Small intestine (tissue), 7 donors: ENCODE measurements around the gene FAM110A. TPM values are rescaled to one million over a fixed set of nuclear protein-coding genes. Genes with fewer than 3 reads are reported as not detected.
"Not testable (repeated sequence)": the region's sequence is repeated elsewhere in the genome, so short reads cannot be mapped to it uniquely, and the experiment has no call there.

ENCODE experiments used
- DNase-seq, 2 donors: peaks; one replicate each; pipeline versions ENCODE4 v3.0.0 to v3.0.0-alpha.2; 2013
- FAIRE-seq: peaks from 2 replicates; lab custom pipeline; 2012; peaks lifted over from hg19 to GRCh38; lab: Jason Lieb, UNC
- H3K27ac ChIP-seq, 3 donors: one replicate each; pipeline ENCODE4 v1.5.1; 2013; ENCODE audit warnings: low read length in 2 of 3, mild to moderate bottlenecking in 2 of 3, control low read depth in 1 of 3, inconsistent platforms in 1 of 3, low read depth in 1 of 3, moderate library complexity in 1 of 3
- H3K27me3 ChIP-seq, 3 donors: one replicate each; pipeline ENCODE4 v1.6.1; 2013; ENCODE audit warnings: low read length in 3 of 3, inconsistent platforms in 1 of 3; ENCODE audit not compliant: control insufficient read depth in 3 of 3, insufficient read depth in 3 of 3
- H3K36me3 ChIP-seq, 3 donors: one replicate each; pipeline ENCODE4 v1.6.1; 2013; ENCODE audit warnings: low read length in 3 of 3, inconsistent platforms in 1 of 3, low read depth in 1 of 3, mild to moderate bottlenecking in 1 of 3, moderate library complexity in 1 of 3; ENCODE audit not compliant: control insufficient read depth in 3 of 3, insufficient read depth in 2 of 3
- H3K4me1 ChIP-seq, 3 donors: one replicate each; pipeline ENCODE4 v1.6.1; 2013; ENCODE audit warnings: low read length in 2 of 3, inconsistent platforms in 1 of 3, low read depth in 1 of 3, mild to moderate bottlenecking in 1 of 3, moderate library complexity in 1 of 3; ENCODE audit not compliant: control insufficient read depth in 3 of 3, insufficient read depth in 2 of 3
- H3K4me3 ChIP-seq, 3 donors: one replicate each; pipeline ENCODE4 v1.5.1; 2013; ENCODE audit warnings: low read length in 3 of 3, control low read depth in 1 of 3, inconsistent platforms in 1 of 3, low read depth in 1 of 3, mild to moderate bottlenecking in 1 of 3, moderate library complexity in 1 of 3
- H3K9me3 ChIP-seq, 2 donors: one replicate each; pipeline ENCODE4 v1.6.1; 2013; ENCODE audit warnings: low read depth in 1 of 2, low read length in 1 of 2; ENCODE audit not compliant: control insufficient read depth in 2 of 2, insufficient read depth in 1 of 2
- WGBS, 3 donors: extraction: QIAGEN DNeasy Blood & Tissue Kit; methylation state at CpG; one replicate each; pipeline ENCODE4 v1.1.7; 2013; 5-methylcytosine and 5-hydroxymethylcytosine counted together
- polyA plus RNA-seq, 4 donors: library from polyadenylated mRNA; stranded (reverse) in 3 of 4; unstranded in 1 of 4; fragments of 200-250 nt in 3 of 4; fragments of 120-200 nt in 1 of 4; gene quantifications; one replicate each; pipeline versions ENCODE4 v1.2.1 to v1.2.3, GENCODE V29; 2013
- donor health status: healthy with polysubstance abuse.
- donor health status: control.
- donor health status: control.
- donor health status: Bipolar disorder and iron deficiency.
- donor health status: healthy.

Gene FAM110A
- polyA plus RNA-seq, 4 donors: 7.6 to 14.1 (median 11.7) TPM

DNA sequence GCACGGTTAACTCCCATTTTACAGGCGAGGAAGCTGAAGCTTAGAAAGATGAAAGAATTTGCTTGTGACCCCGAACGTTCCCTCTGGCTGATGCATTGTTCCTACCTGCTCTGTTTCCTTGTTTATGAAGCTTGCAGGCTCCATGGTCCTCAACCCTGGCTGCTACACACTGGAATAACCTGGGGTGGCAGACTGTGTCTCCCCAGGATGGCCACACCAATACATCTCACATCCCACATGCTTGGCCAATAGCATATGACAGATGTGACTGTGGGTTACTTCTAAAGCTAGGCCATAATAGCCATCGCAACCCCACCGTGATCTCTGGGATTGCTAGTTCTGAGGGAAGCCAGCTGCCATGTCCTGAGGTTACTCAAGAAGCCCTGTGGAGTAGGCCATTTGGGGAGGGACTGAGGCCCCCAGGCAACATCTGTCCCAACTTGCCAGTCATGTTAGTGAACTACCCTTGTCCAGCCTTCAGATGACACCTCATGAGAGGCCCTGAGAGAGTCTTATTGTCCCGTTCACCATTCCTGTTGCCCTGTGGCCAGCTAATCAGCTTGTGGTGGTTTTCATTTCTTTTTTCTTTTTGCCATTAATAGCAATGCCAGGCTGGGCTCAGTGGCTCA, 6.7 kb upstream of the FAM110A start:
- no peaks in the 10 kb centered on the region for H3K9me3 ChIP-seq
- H3K27me3 ChIP-seq: no peaks in the 10 kb centered on the region
- no peaks in the 10 kb centered on the region for H3K36me3 ChIP-seq
- 84 to 91% (median 90%) methylated on average over 7 of the region's 7 CpGs for WGBS, 3 donors
- peaks cover 0 to 14% (median 10%) of the 10 kb centered on the region in 3 donors for H3K4me1 ChIP-seq
- no peak overlapping the region for H3K4me3 ChIP-seq
- no peak for DNase-seq
- no peak overlapping the region for H3K27ac ChIP-seq
- FAIRE-seq: no peak

DNA sequence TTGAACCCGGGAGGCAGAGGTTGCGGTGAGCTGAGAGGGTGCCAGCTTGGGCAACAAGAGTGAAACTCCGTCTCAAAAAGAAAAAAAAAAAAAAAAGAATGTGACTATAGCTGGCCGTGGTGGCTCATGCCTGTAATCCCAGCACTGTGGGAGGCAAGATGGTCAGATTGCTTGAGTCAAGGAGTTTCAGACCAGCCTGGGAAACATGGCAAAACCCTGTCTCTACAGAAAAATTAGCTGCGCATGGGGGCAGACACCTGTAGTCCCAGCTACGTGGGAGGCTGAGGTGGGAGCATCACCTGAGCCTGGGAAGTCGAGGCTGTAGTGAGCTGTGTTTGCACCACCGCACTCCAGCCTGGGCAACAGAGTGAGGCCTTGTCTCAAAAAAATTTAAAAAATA, 5.5 kb upstream of the FAM110A start:
- not testable (repeated sequence) for DNase-seq, H3K4me3 ChIP-seq, H3K27me3 ChIP-seq, H3K36me3 ChIP-seq, H3K4me1 ChIP-seq, H3K27ac ChIP-seq, H3K9me3 ChIP-seq, FAIRE-seq
- 87 to 88% (median 88%) methylated on average over 7 to 8 of the region's 8 CpGs for WGBS, 3 donors

- Histone ChIP-seq H3K9me3 (no peaks in the 10 kb centered on the region), H3K4me1 (peaks cover 0 to 7% (median 3%) of the 10 kb centered on the region in 3 donors), H3K36me3 (no peaks in the 10 kb centered on the region), H3K27me3 (no peaks in the 10 kb centered on the region), H3K27ac (peak overlapping the region in 2 of 3 donors; percentile 17 to 26), H3K4me3 (no peak overlapping the region)
- DNase-seq (peak; percentile 53 to 83), FAIRE-seq (no peak)
- 16 to 41% (median 39%) methylated on average over 6 of the region's 6 CpGs for WGBS, 3 donors
Observed at GRCh38 chr20:828987-829386, 4.5 kb upstream of the FAM110A start.

DNA sequence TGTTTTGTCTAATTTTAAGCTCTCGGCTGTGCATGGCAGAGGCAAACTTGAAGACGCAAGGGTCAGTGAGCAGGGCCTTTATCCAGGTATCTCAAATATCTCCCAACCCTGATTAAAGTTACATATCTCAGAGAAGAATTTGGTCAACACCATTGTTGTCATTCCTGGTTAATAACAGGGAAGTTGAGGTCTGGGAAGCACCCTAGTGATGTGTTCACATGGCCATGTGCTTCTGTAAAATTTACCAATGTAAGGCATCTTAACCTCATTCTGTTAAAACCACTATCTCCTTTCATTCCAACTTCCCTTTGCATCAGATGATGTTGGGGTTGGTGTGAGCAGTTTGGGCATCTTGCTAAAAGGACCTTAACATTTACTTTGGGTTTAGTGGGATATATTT, 4.0 kb upstream of the FAM110A start:
- H3K36me3 ChIP-seq: no peaks in the 10 kb centered on the region
- peak overlapping the region in 1 of 3 donors; percentile 17 for H3K27ac ChIP-seq
- 85 to 91% (median 91%) methylated on average over 2 of the region's 2 CpGs for WGBS, 3 donors
- no peaks in the 10 kb centered on the region for H3K27me3 ChIP-seq
- H3K9me3 ChIP-seq: no peaks in the 10 kb centered on the region
- FAIRE-seq (no peak), DNase-seq (no peak)
- no peak overlapping the region for H3K4me3 ChIP-seq
- peaks cover 0 to 8% (median 6%) of the 10 kb centered on the region in 3 donors for H3K4me1 ChIP-seq

GRCh38 chr20:830011-830521, 3.4 kb upstream of the FAM110A start:
- 73 to 89% (median 82%) methylated on average over 8 of the region's 8 CpGs for WGBS, 3 donors
- Histone ChIP-seq H3K9me3 (no peaks in the 10 kb centered on the region), H3K4me1 (peaks cover 0 to 8% (median 5%) of the 10 kb centered on the region in 3 donors), H3K4me3 (no peak overlapping the region), H3K27ac (no peak overlapping the region), H3K27me3 (no peaks in the 10 kb centered on the region), H3K36me3 (no peaks in the 10 kb centered on the region)
- FAIRE-seq: no peak
- no peak for DNase-seq

DNA sequence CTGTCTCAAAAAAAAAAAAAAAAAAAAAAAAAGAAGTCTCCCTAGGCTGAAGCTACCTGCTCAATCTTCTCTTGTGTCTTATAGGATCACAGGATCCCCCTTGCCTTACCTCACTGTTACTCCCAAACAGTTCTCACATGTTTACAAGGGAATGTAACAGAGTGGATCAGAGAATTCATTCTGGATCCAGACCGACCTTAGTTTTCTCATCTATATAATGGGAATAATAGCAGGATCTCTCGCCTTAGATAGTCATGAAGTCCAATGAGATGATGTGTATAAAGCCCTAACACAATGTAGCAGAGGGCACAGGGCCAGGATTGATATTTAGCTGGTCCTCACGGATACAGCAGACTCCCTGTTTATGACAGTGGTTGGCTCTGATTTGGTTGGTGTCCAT, 2.3 kb upstream of the FAM110A start:
- WGBS, 3 donors: 83 to 89% (median 89%) methylated on average over 3 of the region's 3 CpGs
- Histone ChIP-seq H3K9me3 (no peaks in the 10 kb centered on the region), H3K36me3 (no peaks in the 10 kb centered on the region), H3K27ac (no peak overlapping the region), H3K27me3 (no peaks in the 10 kb centered on the region), H3K4me3 (no peak overlapping the region), H3K4me1 (peaks cover 0 to 11% (median 11%) of the 10 kb centered on the region in 3 donors)
- DNase-seq (no peak), FAIRE-seq (no peak)

DNA sequence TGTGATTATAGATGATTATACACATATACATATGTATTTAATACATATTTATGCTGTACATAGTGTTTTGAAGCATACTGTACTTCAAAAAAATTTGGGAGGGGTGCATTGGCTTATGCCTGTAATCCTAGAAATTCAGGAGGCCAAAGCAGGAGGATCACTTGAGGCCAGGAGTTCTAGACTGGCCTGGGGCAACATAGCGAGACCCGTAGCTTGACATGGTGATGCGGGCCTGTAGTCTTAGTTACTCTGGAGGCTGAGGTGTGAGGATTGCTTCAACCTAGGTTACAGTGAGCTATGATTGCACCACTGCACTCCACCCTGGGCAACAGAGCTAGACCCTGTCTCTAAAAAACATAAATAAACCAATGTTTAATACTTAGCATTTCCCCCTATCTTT, 1.6 kb upstream of the FAM110A start:
- Histone ChIP-seq H3K4me3 (no peak overlapping the region), H3K4me1 (peaks cover 0 to 11% (median 11%) of the 10 kb centered on the region in 3 donors), H3K36me3 (no peaks in the 10 kb centered on the region), H3K27ac (no peak overlapping the region), H3K27me3 (no peaks in the 10 kb centered on the region), H3K9me3 (no peaks in the 10 kb centered on the region)
- DNase-seq (no peak), FAIRE-seq (no peak)
- WGBS, 3 donors: 95 to 100% (median 96%) methylated on average over 3 of the region's 3 CpGs

GRCh38 chr20:833121-833449, 430 bp upstream of the FAM110A start:
- DNase-seq (no peak), FAIRE-seq (no peak)
- Histone ChIP-seq H3K4me1 (peaks cover 0 to 11% (median 11%) of the 10 kb centered on the region in 3 donors), H3K27ac (peak overlapping the region; percentile 27 to 76 (median 71)), H3K27me3 (no peaks in the 10 kb centered on the region), H3K4me3 (peak overlapping the region in 2 of 3 donors; percentile 80 to 83), H3K36me3 (no peaks in the 10 kb centered on the region), H3K9me3 (no peaks in the 10 kb centered on the region)
- 6 to 13% (median 11%) methylated on average over 4 of the region's 4 CpGs for WGBS, 3 donors
